Stimulated activated CD4-positive, alpha-beta T cell treated with anti-CD3 and anti-CD28 coated beads, Interleukin-1b, Interleukin-23, amount 100 ng/mL, for 48 hours (primary cell): ENCODE data around the gene TRAF7.
A peak's percentile ranks its signal among the peaks of the same experiment; 100 is the strongest.
"Not testable (repeated sequence)": the region's sequence is repeated elsewhere in the genome, so short reads cannot be mapped to it uniquely, and the experiment has no call there.

Source experiments
- DNase-seq: peaks from one replicate; pipeline ENCODE4 v3.0.0-alpha.2; 2020

Gene TRAF7

GRCh38 chr16:2186064-2186463 lies 30.5 kb downstream of the TRAF7 start:
- DNase-seq = no peak

GRCh38 chr16:2186505-2186904 lies 30.9 kb downstream of the TRAF7 start:
- DNase-seq = no peak

GRCh38 chr16:2187212-2187611 lies 31.6 kb downstream of the TRAF7 start:
- DNase-seq = no peak

- no peak for DNase-seq
Observed at GRCh38 chr16:2188395-2188794, 32.8 kb downstream of the TRAF7 start.

GRCh38 chr16:2189252-2189893 lies 33.8 kb downstream of the TRAF7 start:
- DNase-seq = no peak

- no peak for DNase-seq
Observed at GRCh38 chr16:2190002-2190658, 34.5 kb downstream of the TRAF7 start.

GRCh38 chr16:2190659-2191445 lies 35.3 kb downstream of the TRAF7 start:
- no peak for DNase-seq

- DNase-seq = no peak
Observed at GRCh38 chr16:2191446-2191706, 35.8 kb downstream of the TRAF7 start.

- no peak for DNase-seq
Observed at GRCh38 chr16:2194166-2194834, 38.7 kb downstream of the TRAF7 start.

GRCh38 chr16:2194852-2195321 lies 39.3 kb downstream of the TRAF7 start:
- DNase-seq = peak; percentile 45

- no peak for DNase-seq
Observed at GRCh38 chr16:2195322-2196161, 40.0 kb downstream of the TRAF7 start.

- DNase-seq = no peak
Observed at GRCh38 chr16:2196162-2196980, 40.8 kb downstream of the TRAF7 start, which contains the start of gene CASKIN1. TSS of gene CASKIN1 (minus strand) at chr16:2196605. CDS start at chr16:2196432, 173 bp downstream.

- no peak for DNase-seq
Observed at GRCh38 chr16:2196981-2197511, 41.5 kb downstream of the TRAF7 start.

GRCh38 chr16:2197765-2198164 lies 42.2 kb downstream of the TRAF7 start:
- no peak for DNase-seq

GRCh38 chr16:2198283-2198682 lies 42.7 kb downstream of the TRAF7 start:
- no peak for DNase-seq

GRCh38 chr16:2199095-2199494 lies 43.5 kb downstream of the TRAF7 start:
- DNase-seq = no peak

GRCh38 chr16:2199621-2200139 lies 44.1 kb downstream of the TRAF7 start:
- no peak for DNase-seq

GRCh38 chr16:2200313-2200712 lies 44.7 kb downstream of the TRAF7 start:
- no peak for DNase-seq

- not testable (repeated sequence) for DNase-seq
Observed at GRCh38 chr16:2203119-2203688, 47.6 kb downstream of the TRAF7 start.

- DNase-seq = no peak
Observed at GRCh38 chr16:2204416-2205103, 49.0 kb downstream of the TRAF7 start.
